Ascending aorta (tissue), 2 donors: Measurements from ENCODE around the gene USP44. TPM values are rescaled to one million over a fixed set of nuclear protein-coding genes. Genes with fewer than 3 reads are reported as not detected.
"Not testable (repeated sequence)": the region's sequence is repeated elsewhere in the genome, so short reads cannot be mapped to it uniquely, and the experiment has no call there.

ENCODE experiments used
- DNase-seq, 2 donors: peaks; one replicate each; pipeline ENCODE4 v3.0.0-alpha.2; 2019; ENCODE audit warnings: low spot score in 2 of 2
- H3K27ac ChIP-seq, 2 donors: fragments of 200-600 bp; sonication (generic); one replicate each; pipeline ENCODE4 v1.5.1; 2016 to 2017; ENCODE audit warnings: mild to moderate bottlenecking in 1 of 2
- H3K27me3 ChIP-seq: fragments of 200-600 bp; sonication (generic); one replicate; pipeline ENCODE4 v1.5.1; 2017
- H3K36me3 ChIP-seq, 2 donors: fragments of 200-600 bp; sonication (generic); one replicate each; pipeline ENCODE4 v1.5.1; 2016
- H3K4me1 ChIP-seq, 2 donors: fragments of 200-600 bp; sonication (generic); one replicate each; pipeline ENCODE4 v1.5.1; 2016 to 2017; ENCODE audit warnings: mild to moderate bottlenecking in 1 of 2
- H3K4me3 ChIP-seq, 2 donors: fragments of 200-600 bp; sonication (generic); one replicate each; pipeline ENCODE4 v1.5.1; 2016 to 2017; ENCODE audit warnings: mild to moderate bottlenecking in 1 of 2
- H3K9me3 ChIP-seq, 2 donors: fragments of 200-600 bp; sonication (generic); one replicate each; pipeline ENCODE4 v1.5.1; 2016
- intact Hi-C: fragments of 100-400 bp; cut with DNase I; formaldehyde crosslinking; loops from one replicate; pipeline ENCODE4 v1.15.1; 2023
- total RNA-seq: library from RNA; depleted of rRNA; stranded (reverse); fragments of >200 nt; gene quantifications from one replicate; pipeline ENCODE4 v1.1.0, GENCODE V29; 2016
- TF ChIP-seq, protein P1 (sequence below), 3 experiments: fragments of 200-600 bp in 2 of 3; fragments of 450-650 bp in 1 of 3; sonication (generic) in 2 of 3; IDR thresholded peaks; one replicate each; pipeline ENCODE4 v1.5.1; 2016 to 2019; ENCODE audit warnings: antibody characterized with exemption in 3 of 3, mild to moderate bottlenecking in 1 of 3, moderate library complexity in 1 of 3

Gene USP44
- total RNA-seq, 1 donor from 2014 or later, result 5.7 TPM

DNA sequence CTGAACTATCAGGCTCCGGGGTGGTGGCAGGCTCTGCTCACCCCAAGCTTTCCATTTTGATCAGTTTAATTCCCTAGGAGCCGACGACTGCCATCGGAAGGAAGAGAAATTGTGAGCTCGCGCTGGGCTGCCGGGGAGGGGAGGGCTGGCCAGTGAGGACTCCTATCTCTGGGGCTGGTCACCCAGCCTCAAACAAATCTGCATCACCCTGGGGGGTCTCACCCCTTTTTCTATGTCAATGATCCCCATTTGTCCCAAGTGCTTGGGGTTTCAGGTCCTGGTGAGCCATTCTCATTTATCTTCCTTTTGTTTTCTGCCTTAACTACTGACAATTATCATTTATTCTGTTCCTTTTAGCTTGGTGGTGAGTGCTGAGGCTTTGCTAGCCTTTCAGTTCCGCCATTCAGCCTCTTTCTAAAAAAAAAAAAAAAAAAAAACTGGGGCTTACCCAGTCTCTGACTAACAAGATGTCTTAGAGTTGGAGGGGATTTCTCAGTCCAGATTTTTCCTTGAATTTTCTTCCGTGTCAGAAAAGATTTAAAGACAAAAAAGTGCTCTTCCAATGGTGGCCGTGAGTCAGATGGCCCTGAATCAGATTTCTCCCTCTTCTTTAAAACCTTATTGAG is 22.8 kb upstream of the USP44 start:
- Histone ChIP-seq H3K36me3 (no peaks in the 10 kb centered on the region), H3K9me3 (no peaks in the 10 kb centered on the region), H3K27ac (no peak overlapping the region), H3K4me3 (no peak overlapping the region), H3K4me1 (no peaks in the 10 kb centered on the region), H3K27me3 (no peaks in the 10 kb centered on the region)
- intact Hi-C loops, result no loop called here
- TF ChIP-seq, protein P1, sequence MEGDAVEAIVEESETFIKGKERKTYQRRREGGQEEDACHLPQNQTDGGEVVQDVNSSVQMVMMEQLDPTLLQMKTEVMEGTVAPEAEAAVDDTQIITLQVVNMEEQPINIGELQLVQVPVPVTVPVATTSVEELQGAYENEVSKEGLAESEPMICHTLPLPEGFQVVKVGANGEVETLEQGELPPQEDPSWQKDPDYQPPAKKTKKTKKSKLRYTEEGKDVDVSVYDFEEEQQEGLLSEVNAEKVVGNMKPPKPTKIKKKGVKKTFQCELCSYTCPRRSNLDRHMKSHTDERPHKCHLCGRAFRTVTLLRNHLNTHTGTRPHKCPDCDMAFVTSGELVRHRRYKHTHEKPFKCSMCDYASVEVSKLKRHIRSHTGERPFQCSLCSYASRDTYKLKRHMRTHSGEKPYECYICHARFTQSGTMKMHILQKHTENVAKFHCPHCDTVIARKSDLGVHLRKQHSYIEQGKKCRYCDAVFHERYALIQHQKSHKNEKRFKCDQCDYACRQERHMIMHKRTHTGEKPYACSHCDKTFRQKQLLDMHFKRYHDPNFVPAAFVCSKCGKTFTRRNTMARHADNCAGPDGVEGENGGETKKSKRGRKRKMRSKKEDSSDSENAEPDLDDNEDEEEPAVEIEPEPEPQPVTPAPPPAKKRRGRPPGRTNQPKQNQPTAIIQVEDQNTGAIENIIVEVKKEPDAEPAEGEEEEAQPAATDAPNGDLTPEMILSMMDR (IDR thresholded peaks at IDR 0.05), result no peak
- DNase-seq, result no peak

GRCh38 chr12:95571369-95571768 is 20.1 kb upstream of the USP44 start:
- no peaks in the 10 kb centered on the region for H3K36me3 ChIP-seq
- DNase-seq, result no peak
- TF ChIP-seq, protein P1 (IDR thresholded peaks at IDR 0.05), result no peak
- H3K9me3 ChIP-seq, result no peaks in the 10 kb centered on the region
- no peaks in the 10 kb centered on the region for H3K27me3 ChIP-seq
- no peaks in the 10 kb centered on the region for H3K4me1 ChIP-seq
- H3K27ac ChIP-seq, result no peak overlapping the region
- intact Hi-C loops, result no loop called here
- H3K4me3 ChIP-seq, result no peak overlapping the region

DNA sequence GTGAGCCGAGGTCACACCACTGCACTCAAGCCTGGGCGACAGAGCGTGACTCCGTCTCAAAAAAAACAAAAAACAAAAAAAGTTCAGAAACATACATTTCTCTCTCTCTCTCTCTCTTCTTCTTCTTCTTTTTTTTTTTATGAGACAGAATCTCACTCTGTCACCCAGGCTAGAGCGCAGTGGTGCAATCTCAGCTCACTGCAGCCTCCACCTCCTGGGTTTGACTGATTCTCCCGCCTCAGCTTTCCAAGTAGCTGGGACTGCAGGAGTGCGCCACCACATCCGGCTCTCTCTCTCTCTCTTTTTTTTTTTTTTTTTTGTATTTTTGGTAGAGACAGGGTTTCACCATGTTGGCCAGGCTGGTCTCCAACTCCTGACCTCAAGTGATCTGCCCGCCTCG is 16.8 kb upstream of the USP44 start:
- DNase-seq, H3K36me3 ChIP-seq, H3K4me3 ChIP-seq, intact Hi-C loops, H3K27ac ChIP-seq, H3K9me3 ChIP-seq, H3K4me1 ChIP-seq, H3K27me3 ChIP-seq: not testable (repeated sequence)

DNA sequence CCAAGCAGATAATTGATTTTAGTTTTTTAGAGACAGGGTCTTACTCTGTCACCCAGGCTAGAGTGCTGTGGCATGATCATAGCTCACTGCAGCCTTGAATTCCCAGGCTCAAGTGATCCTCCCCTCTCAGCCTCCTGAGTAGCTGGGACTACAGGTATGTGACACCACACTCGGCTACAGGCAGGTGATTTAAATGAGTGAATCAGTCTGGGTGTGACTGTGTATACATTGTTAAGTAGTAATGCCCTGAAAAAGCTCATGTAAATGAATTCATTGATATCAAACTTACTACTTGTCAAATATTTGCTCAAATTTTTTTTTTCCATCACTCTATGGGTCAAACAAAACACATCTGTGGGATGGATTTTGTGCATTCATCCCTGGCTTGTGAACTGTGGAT is 6.3 kb upstream of the USP44 start:
- intact Hi-C loops, result no loop called here
- no peaks in the 10 kb centered on the region for H3K4me1 ChIP-seq
- DNase-seq, result no peak
- TF ChIP-seq, protein P1 (IDR thresholded peaks at IDR 0.05), result no peak
- no peaks in the 10 kb centered on the region for H3K27me3 ChIP-seq
- H3K36me3 ChIP-seq, result no peaks in the 10 kb centered on the region
- H3K4me3 ChIP-seq, result no peak overlapping the region
- no peak overlapping the region for H3K27ac ChIP-seq
- H3K9me3 ChIP-seq, result no peaks in the 10 kb centered on the region

GRCh38 chr12:95554532-95555071 is 3.3 kb upstream of the USP44 start:
- no peaks in the 10 kb centered on the region for H3K36me3 ChIP-seq
- no peaks in the 10 kb centered on the region for H3K27me3 ChIP-seq
- H3K27ac ChIP-seq, result no peak overlapping the region
- H3K4me1 ChIP-seq, result no peaks in the 10 kb centered on the region
- intact Hi-C loops, result no loop called here
- no peak for DNase-seq
- H3K4me3 ChIP-seq, result no peak overlapping the region
- H3K9me3 ChIP-seq, result no peaks in the 10 kb centered on the region
- TF ChIP-seq, protein P1 (IDR thresholded peaks at IDR 0.05), result no peak

DNA sequence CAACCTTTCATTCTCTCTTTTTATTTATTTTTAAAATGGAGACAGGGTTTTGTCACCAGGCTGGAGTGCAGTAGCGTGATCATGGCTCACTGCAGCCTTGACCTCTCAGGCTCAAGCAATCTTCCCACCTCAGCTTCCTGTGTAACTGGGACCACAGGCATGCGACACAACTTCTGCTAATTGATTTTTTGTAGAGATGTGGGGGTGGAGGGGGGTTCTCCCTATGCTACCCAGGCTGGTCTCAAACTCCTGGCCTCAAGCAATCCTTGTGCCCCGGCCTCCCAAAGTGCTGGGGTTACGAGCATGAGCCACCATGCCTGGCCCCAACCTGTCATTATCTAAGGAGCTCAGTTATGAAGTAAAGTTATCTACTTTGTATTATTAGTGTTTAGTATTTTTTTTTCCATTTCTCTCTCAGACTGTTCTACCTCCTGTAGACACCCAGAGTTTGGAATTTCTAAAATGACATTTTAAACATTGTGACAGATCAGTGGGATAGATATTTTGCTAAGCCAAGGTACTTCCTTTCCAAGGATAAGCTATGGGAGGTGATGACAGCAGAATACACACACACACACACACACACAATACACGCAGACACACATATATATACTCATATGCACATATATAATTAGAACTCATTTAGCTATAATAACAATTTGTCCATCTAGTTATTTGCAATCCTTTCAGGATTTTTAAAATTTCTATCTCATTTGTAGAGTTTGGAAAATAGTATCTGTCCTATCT is 2.1 kb upstream of the USP44 start:
- intact Hi-C loops, result no loop called here
- TF ChIP-seq, protein P1 (IDR thresholded peaks at IDR 0.05), result no peak

More for the DNA sequence above, 2.1 kb upstream of the USP44 start:
- Histone ChIP-seq H3K27me3 (no peaks in the 10 kb centered on the region), H3K27ac (no peak overlapping the region), H3K4me3 (no peak overlapping the region), H3K36me3 (no peaks in the 10 kb centered on the region), H3K4me1 (no peaks in the 10 kb centered on the region), H3K9me3 (no peaks in the 10 kb centered on the region)
- no peak for DNase-seq
